Stimulated activated CD4-positive, alpha-beta T cell treated with anti-CD3 and anti-CD28 coated beads, Interleukin-4, amount 100 ng/mL, for 24 hours (primary cell): ENCODE data around the gene CLEC9A.

Source experiments
- DNase-seq: peaks from one replicate; pipeline ENCODE4 v3.0.0-alpha.2; 2020

The CLEC9A gene

GRCh38 chr12:10067942-10068341 is 37.5 kb downstream of the CLEC9A start:
- no peak for DNase-seq

GRCh38 chr12:10068644-10069043 is 38.2 kb downstream of the CLEC9A start:
- no peak for DNase-seq

GRCh38 chr12:10069099-10069498 is 38.6 kb downstream of the CLEC9A start:
- DNase-seq, result no peak

GRCh38 chr12:10069976-10070375 is 39.5 kb downstream of the CLEC9A start:
- no peak for DNase-seq

GRCh38 chr12:10070380-10070779 is 39.9 kb downstream of the CLEC9A start:
- DNase-seq, result no peak

- no peak for DNase-seq
These were observed 41.6 kb downstream of the CLEC9A start for GRCh38 chr12:10072131-10072530.

GRCh38 chr12:10073261-10073660 is 42.8 kb downstream of the CLEC9A start:
- no peak for DNase-seq

- no peak for DNase-seq
These were observed 45.0 kb downstream of the CLEC9A start for GRCh38 chr12:10075451-10075850.

- no peak for DNase-seq
These were observed 51.8 kb downstream of the CLEC9A start for GRCh38 chr12:10082117-10082874.

GRCh38 chr12:10084733-10085132 is 54.3 kb downstream of the CLEC9A start:
- DNase-seq, result no peak

GRCh38 chr12:10086387-10086786 is 55.9 kb downstream of the CLEC9A start:
- DNase-seq, result no peak

GRCh38 chr12:10088031-10088430 is 57.5 kb downstream of the CLEC9A start:
- DNase-seq, result no peak

GRCh38 chr12:10088955-10089900 is 58.7 kb downstream of the CLEC9A start:
- no peak for DNase-seq

- no peak for DNase-seq
These were observed 64.3 kb downstream of the CLEC9A start for GRCh38 chr12:10094646-10095395.

GRCh38 chr12:10095971-10096370 is 65.5 kb downstream of the CLEC9A start:
- DNase-seq, result no peak

- DNase-seq, result no peak
These were observed 67.0 kb downstream of the CLEC9A start for GRCh38 chr12:10097521-10097920.

GRCh38 chr12:10098791-10099190 is 68.3 kb downstream of the CLEC9A start, which contains the start of gene CLEC1A:
Gene CLEC1A, minus strand, starts transcription at chr12:10098985. Its CDS starts 63 bp downstream, at chr12:10098922.
- no peak for DNase-seq

GRCh38 chr12:10101042-10101579 is 70.6 kb downstream of the CLEC9A start:
- DNase-seq, result no peak

- DNase-seq, result no peak
These were observed 71.3 kb downstream of the CLEC9A start for GRCh38 chr12:10101648-10102220.

GRCh38 chr12:10102322-10102721 is 71.8 kb downstream of the CLEC9A start:
- DNase-seq, result no peak

- DNase-seq, result no peak
These were observed 79.9 kb downstream of the CLEC9A start for GRCh38 chr12:10110256-10110844.

- no peak for DNase-seq
These were observed 81.0 kb downstream of the CLEC9A start for GRCh38 chr12:10111451-10111850.
